GM19452 (cell line): ENCODE results near the gene CEBPE.

ENCODE experiments used
- ATAC-seq: cut with Tn5 transposase; IDR thresholded peaks from one replicate; pipeline ENCODE4 v1.9.1; 2021; ENCODE audit not compliant: unreplicated experiment

Gene CEBPE

DNA sequence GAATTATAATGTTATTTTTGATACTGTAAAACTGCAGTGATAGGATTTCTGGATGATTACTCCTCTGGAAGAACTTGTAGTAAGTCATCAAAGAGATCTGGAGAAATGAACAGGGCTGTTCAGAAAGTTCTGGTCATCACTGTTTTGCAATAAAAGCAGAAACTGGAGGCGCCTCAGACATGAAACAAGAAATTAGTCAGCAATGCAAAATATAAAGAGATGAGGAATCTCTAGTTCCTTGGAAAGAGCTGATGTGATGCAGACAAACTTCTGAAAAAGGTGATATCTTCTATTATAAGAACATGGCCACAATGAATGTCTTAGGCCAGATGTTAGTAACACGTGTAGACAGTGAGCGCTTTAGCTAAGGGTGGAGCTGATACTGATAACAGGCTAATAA, 33.6 kb downstream of the CEBPE start:
- ATAC-seq, result no peak

DNA sequence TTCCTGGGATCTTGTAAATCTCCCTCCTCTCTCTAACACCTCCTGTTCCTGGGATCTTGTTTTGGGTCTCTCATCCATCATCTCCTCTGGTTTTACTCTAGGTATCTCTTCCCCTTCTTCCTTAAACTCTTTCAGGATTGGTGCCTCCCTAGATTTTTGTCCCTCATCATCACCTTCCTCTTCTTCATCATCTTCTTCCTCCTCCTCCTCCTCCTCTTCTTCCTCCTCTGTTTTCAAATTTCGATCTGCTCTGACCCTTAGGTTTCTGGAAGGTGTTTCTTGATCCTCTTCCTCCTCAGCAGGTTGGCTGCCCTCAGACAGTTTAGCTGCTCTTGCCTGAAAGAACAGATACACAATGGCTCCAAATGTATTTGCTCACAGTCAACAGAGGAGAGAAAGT, 38.6 kb downstream of the CEBPE start:
- no peak for ATAC-seq

DNA sequence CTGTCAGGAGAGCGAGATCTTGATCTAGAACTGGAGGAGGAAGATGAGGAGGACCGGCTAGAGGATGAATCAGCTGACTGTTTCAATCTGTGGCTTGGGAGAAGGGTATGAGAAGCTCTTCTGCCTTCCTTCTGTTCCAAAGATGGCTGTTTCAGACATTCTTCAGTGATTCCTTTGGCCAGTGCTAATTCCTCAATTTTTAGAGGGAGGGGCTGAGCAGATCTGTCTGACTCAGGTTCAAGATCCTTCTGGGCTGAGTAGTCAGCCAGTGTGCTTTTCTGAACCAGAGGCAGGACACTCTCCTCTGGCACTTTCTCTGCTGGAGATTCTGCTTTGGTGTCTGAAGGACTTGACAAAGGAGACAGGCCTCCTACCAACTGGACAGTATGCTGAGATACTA, 39.3 kb downstream of the CEBPE start:
- ATAC-seq, result no peak

DNA sequence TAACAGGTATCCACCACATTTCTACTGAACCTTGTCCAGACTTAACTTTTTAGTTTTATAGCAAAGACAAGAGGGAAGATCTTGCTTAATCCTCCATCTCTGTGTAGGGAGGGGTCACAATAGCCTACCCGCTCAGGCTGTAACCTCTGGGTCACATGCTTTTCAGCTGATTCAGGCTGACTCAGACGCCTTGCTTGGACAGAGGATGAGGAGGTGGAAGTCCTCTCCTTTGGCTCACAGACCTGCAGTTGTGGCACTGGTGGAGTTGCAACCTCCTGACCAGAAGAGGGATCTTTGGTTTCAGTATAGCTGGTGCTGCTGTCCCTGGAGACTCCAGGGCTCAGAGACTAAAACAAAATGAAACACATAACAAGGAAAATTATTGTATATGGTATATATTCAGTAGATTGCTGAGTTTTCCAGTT, 40.4 kb downstream of the CEBPE start:
- ATAC-seq, result no peak

- no peak for ATAC-seq
Measured at GRCh38 chr14:23077962-23078361, 41.1 kb downstream of the CEBPE start.

DNA sequence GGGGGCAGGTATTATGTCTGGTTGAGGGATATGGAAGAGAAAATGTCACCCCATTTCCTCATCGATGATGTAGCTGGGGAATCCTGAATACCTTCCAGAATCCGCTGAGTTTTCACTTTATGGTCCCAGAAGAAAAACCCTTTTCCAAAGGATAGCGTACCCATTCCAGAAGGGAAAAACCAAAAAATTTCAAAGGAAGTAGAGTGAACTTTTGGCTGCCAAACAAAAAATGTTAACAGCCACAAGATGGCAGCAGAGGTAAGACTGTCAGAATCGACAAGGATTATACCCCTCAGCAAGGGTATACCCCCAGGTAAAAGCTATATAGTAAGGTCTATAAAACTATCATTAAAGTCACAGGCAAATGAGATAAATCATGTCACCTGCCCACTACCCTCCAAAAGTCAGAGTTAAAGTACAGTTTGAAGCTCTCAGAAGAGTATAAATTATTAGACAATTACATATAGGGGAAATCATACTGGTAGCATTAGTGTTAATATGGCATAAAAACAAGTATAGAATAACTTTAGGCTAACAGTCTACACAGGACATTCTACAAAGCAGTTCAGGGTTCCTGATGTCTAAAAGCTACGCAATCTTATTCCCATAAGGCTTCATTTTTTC, 42.2 kb downstream of the CEBPE start:
- no peak for ATAC-seq

DNA sequence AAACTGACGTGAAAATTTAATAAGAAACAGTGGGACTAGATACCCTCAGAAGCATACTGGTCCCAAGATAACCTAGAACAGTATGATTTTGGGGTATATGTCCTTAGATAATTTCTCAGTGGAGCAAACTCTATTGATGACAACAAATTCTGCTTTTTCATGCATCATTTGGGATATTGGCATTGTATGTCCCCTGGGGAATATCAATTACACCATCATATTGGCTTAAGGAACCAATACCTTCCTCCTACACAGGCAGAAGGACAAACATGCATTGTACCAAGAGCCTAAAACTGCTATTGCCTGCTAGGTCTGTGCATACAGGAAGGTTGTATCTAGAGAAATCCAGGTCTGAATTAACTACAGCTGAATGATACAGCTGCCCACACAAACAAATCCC, 44.1 kb downstream of the CEBPE start:
- no peak for ATAC-seq

DNA sequence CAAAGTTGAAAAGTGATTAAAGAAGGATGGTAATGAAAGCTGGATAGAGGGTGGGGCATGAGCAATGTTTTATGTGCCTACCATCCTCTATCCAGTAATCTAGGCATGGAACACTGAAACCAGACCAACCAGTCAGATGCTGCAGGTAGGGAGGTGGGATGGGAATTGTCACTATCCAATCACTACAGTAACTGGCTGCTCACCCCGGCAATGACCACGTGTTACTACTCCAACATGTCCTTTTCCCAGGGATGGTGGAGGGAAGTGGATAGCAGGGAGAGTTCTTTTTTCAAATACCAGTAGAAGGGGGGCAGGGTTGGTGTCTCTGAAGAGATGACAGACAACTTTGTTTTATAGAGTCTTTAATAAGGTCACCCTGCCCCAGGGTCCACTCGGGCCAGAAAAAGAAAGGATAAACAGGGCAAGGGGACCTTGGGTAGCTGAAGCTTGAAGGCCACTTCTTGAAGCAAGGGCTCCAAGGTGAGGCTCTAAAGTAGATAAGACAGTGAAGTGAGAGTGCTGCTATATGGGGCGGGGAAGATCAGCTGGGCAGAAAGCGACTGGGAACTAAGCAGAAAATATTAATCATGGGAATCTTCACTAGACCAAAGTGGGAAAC, 47.0 kb downstream of the CEBPE start:
- ATAC-seq, result no peak

GRCh38 chr14:23071244-23071920, 47.7 kb downstream of the CEBPE start:
- ATAC-seq, result peak; percentile 81

DNA sequence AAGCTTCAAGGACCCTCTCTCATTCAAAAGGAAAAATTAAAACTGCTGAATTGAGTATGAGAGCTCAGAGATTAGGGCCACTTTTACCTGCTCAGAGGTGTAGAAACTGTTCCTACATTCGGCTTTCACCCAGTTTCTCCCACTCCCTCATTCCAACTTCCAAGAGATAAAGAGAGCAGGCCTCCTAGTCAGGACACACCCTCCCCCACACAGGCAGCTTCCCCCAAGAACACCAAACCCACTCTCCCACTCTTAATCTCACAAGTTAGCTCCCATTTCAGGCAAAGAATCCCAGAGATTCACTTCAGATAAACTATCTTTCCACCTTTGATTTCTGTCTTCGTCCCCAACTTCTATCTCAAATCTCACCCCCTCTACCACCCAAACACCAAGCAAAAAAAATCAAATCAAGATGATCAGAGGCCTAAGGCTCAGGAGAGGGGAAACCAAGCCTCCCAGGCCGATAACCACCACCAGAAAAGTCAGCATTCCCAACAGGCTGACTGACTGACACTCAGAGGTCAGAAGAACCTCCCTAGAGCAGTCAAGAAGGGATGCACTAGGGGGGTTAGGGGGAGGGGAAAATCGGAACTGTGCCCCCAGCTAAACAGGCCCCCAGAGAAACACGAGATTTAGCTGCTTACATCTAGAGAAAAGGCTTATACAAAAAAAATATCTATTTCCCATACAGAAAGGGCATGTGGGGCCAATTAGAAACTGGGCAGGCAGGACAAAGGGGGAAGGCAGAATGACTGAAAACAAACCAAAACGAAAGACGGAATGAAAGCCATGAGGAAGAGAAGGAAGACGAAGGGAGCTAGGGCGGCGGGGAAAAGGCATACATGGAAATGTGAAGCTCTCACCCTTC, 48.6 kb downstream of the CEBPE start:
- ATAC-seq, result no peak

- no peak for ATAC-seq
Measured at GRCh38 chr14:23069413-23069806, 49.6 kb downstream of the CEBPE start.

DNA sequence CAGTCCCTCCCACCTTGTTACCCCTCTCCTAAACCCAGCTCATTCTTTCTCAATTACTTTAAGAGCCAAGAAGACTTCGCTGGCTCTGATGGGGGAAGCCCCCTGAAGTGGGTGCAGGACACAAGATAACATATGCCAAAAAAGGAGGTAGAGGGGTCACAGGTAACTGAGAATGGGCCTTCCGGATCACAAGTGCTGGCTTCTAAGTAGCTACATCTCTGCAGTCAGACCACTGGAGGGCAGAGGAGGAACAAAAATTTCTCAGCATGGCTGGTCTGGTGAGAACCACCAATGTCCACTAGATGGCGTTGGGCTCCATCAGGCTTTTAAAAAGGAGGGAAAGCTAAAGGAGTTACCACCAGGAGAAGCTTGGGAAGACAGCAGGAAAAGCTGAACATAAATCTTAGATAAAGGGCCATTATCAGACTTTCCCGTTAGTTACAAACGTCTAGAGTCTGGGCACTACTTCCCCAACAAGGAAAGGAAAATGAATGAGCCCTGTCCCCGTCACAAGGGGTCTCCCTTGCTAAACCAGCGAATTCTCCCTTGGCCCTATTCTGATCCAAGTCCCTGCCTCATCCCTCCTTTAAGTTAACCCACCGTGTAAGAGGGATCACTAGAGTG, 50.2 kb downstream of the CEBPE start:
- peak; percentile 55 for ATAC-seq

GRCh38 chr14:23067847-23068788, 50.9 kb downstream of the CEBPE start:
- no peak for ATAC-seq
